ENCODE data around the gene ORC2.
A peak's percentile ranks its signal among the peaks of the same experiment; 100 is the strongest.
"Not testable (repeated sequence)": the region's sequence is repeated elsewhere in the genome, so short reads cannot be mapped to it uniquely, and the experiment has no call there.

Gene ORC2

DNA sequence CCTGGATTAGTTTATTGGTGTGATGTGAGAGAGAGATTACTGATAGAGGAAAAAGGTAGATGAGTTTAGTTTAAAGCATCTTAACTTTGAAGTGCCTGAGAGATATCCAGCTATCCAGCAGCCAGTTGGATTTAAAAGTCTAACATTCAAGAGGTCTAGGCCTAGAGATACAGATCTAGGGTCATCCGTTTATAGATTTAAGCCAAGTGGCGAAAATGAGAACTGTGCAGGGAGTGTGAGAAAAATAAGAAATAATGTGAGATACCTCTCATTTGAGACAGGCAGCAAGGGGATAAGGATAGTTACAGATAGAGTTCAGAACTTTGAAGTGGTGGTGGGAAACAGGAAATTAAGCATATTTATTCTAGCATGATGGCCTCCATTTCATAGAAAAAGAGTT lies 5.3 kb upstream of the ORC2 start:
- DNase-seq: no peak
- Histone ChIP-seq H3K4me2 (ENCODE audit: insufficient read depth, low read length) (no peak overlapping the region), H3K4me1 (ENCODE audit: insufficient read depth, low read length) (peaks cover 23% of the 10 kb centered on the region), H3K9me3 (ENCODE audit: insufficient read depth, low read length, severe bottlenecking) (no peaks in the 10 kb centered on the region), H3K27ac (ENCODE audit: low read length) (peak overlapping the region; percentile 22; the same call in 1 of the 2 replicates), H2AFZ (ENCODE audit: low read depth, low read length) (no peak overlapping the region), H3K4me3 (ENCODE audit: low read depth in 1 of 2, low read length in 2 of 2) (no peak overlapping the region), H3K9ac (ENCODE audit: low read depth, low read length) (no peak overlapping the region), H3K36me3 (ENCODE audit: insufficient read depth, low read length) (no peaks in the 10 kb centered on the region), H3K27me3 (ENCODE audit: insufficient read depth, low read length, poor library complexity) (no peaks in the 10 kb centered on the region), H3K79me2 (ENCODE audit: insufficient read depth, low read length) (peaks cover 10% of the 10 kb centered on the region), H4K20me1 (ENCODE audit: insufficient read depth, low read length) (no peaks in the 10 kb centered on the region)
- TF ChIP-seq, protein P1, sequence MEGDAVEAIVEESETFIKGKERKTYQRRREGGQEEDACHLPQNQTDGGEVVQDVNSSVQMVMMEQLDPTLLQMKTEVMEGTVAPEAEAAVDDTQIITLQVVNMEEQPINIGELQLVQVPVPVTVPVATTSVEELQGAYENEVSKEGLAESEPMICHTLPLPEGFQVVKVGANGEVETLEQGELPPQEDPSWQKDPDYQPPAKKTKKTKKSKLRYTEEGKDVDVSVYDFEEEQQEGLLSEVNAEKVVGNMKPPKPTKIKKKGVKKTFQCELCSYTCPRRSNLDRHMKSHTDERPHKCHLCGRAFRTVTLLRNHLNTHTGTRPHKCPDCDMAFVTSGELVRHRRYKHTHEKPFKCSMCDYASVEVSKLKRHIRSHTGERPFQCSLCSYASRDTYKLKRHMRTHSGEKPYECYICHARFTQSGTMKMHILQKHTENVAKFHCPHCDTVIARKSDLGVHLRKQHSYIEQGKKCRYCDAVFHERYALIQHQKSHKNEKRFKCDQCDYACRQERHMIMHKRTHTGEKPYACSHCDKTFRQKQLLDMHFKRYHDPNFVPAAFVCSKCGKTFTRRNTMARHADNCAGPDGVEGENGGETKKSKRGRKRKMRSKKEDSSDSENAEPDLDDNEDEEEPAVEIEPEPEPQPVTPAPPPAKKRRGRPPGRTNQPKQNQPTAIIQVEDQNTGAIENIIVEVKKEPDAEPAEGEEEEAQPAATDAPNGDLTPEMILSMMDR (IDR thresholded peaks at IDR 0.05; ENCODE audit: borderline replicate concordance, extremely low read depth, low read length, poor library complexity, severe bottlenecking): no peak
- no peak for TF ChIP-seq EZH2 (IDR thresholded peaks at IDR 0.05; ENCODE audit: borderline replicate concordance, low read depth, low read length, severe bottlenecking)
- ATAC-seq (ENCODE audit: insufficient read depth, low read depth): peak; percentile 40; the same call in 2 of the 3 replicates

DNA sequence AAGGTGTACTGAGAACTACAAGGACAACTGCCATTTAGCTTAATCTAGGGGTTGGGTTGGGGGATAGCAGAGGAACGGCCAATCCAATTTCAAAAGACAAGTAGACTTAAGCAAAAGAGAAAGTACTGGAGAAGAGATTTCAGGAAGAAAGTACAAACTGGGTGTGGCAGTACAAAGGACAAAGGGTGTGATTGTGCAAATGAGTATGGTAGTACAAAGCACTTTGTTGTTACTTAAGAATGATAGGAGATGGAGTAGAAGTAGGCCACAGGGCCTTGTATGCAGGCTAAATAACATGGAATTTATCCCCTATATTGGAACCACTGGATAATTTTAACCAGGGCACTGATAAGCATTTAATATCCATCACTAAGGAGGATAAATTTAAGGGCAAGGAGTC lies 4.7 kb upstream of the ORC2 start:
- Histone ChIP-seq H3K4me2 (ENCODE audit: insufficient read depth, low read length) (no peak overlapping the region), H3K36me3 (ENCODE audit: insufficient read depth, low read length) (peaks cover 3% of the 10 kb centered on the region; the same call in 1 of the 2 replicates), H2AFZ (ENCODE audit: low read depth, low read length) (no peak overlapping the region), H3K27ac (ENCODE audit: low read length) (no peak overlapping the region), H3K27me3 (ENCODE audit: insufficient read depth, low read length, poor library complexity) (no peaks in the 10 kb centered on the region), H4K20me1 (ENCODE audit: insufficient read depth, low read length) (no peaks in the 10 kb centered on the region), H3K4me3 (ENCODE audit: low read depth in 1 of 2, low read length in 2 of 2) (no peak overlapping the region), H3K9ac (ENCODE audit: low read depth, low read length) (no peak overlapping the region), H3K79me2 (ENCODE audit: insufficient read depth, low read length) (peaks cover 15% of the 10 kb centered on the region), H3K9me3 (ENCODE audit: insufficient read depth, low read length, severe bottlenecking) (no peaks in the 10 kb centered on the region), H3K4me1 (ENCODE audit: insufficient read depth, low read length) (peaks cover 23% of the 10 kb centered on the region)
- ATAC-seq (ENCODE audit: insufficient read depth, low read depth) (no peak), DNase-seq (no peak)
- TF ChIP-seq, protein P1 (IDR thresholded peaks at IDR 0.05; ENCODE audit: borderline replicate concordance, extremely low read depth, low read length, poor library complexity, severe bottlenecking): no peak

DNA sequence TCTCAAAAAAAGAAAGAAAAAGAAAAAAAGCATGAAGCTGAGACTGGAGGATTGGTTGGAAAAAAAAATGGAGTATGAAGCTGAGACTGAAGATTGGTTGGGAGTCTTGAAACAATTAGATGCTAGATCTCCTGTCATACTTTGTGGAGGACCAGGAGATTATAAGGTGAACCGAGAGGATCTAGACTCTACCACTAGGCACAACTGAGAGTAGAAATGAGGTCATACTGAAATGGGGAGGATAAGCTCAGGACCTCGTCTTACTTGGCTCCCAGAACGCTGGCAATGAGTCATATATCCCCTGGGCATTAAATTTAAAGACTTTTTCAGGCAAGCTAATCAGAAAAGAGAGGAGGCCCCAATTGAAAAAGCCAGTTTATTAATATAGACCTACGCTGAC lies 3.3 kb upstream of the ORC2 start:
- Histone ChIP-seq H3K4me3 (ENCODE audit: low read depth in 1 of 2, low read length in 2 of 2) (no peak overlapping the region), H3K4me1 (ENCODE audit: insufficient read depth, low read length) (peaks cover 35% of the 10 kb centered on the region), H3K9me3 (ENCODE audit: insufficient read depth, low read length, severe bottlenecking) (no peaks in the 10 kb centered on the region), H3K36me3 (ENCODE audit: insufficient read depth, low read length) (peaks cover 7% of the 10 kb centered on the region; the same call in 1 of the 2 replicates), H2AFZ (ENCODE audit: low read depth, low read length) (no peak overlapping the region), H3K9ac (ENCODE audit: low read depth, low read length) (no peak overlapping the region), H3K27me3 (ENCODE audit: insufficient read depth, low read length, poor library complexity) (no peaks in the 10 kb centered on the region), H3K4me2 (ENCODE audit: insufficient read depth, low read length) (no peak overlapping the region), H4K20me1 (ENCODE audit: insufficient read depth, low read length) (no peaks in the 10 kb centered on the region; the same call in 1 of the 2 replicates), H3K27ac (ENCODE audit: low read length) (no peak overlapping the region), H3K79me2 (ENCODE audit: insufficient read depth, low read length) (peaks cover 29% of the 10 kb centered on the region)
- DNase-seq: no peak
- no peak for ATAC-seq (ENCODE audit: insufficient read depth, low read depth)
- TF ChIP-seq, protein P1 (IDR thresholded peaks at IDR 0.05; ENCODE audit: borderline replicate concordance, extremely low read depth, low read length, poor library complexity, severe bottlenecking): no peak
- TF ChIP-seq EZH2 (IDR thresholded peaks at IDR 0.05; ENCODE audit: borderline replicate concordance, low read depth, low read length, severe bottlenecking): no peak

DNA sequence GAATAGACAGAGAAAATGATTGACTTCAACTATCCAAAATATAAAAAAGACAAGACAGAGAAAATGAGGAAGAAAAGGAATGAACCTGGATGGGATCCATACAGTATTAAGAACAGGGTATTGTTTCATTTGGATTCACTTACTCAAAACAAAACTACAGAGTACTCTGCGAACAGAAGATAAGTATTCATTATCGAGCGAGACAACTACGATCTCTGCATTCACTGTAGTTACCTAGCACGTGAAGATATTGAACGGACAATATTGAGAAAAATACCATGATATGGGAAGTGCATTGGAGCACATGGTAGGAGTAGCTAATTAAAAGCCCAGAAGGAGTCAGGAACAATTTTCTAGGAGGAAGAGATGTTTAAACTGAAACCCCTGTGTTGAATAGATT lies 1.0 kb upstream of the ORC2 start:
- DNase-seq (no peak), ATAC-seq (ENCODE audit: insufficient read depth, low read depth) (no peak)
- H3K79me2 ChIP-seq (ENCODE audit: insufficient read depth, low read length): peaks cover 51% of the 10 kb centered on the region
- peaks cover 23% of the 10 kb centered on the region for H3K36me3 ChIP-seq (ENCODE audit: insufficient read depth, low read length)
- H3K4me1 ChIP-seq (ENCODE audit: insufficient read depth, low read length): peaks cover 54% of the 10 kb centered on the region
- peak overlapping the region; percentile 99 for H2AFZ ChIP-seq (ENCODE audit: low read depth, low read length)
- H3K27me3 ChIP-seq (ENCODE audit: insufficient read depth, low read length, poor library complexity): no peaks in the 10 kb centered on the region
- peak overlapping the region; percentile 97 to 98; a peak in 3 of 4 replicates for H3K4me3 ChIP-seq (ENCODE audit: low read depth in 1 of 2, low read length in 2 of 2)
- H3K9ac ChIP-seq (ENCODE audit: low read depth, low read length): peak overlapping the region; percentile 93
- TF ChIP-seq, protein P1 (IDR thresholded peaks at IDR 0.05; ENCODE audit: borderline replicate concordance, extremely low read depth, low read length, poor library complexity, severe bottlenecking): no peak
- no peak for TF ChIP-seq EZH2 (IDR thresholded peaks at IDR 0.05; ENCODE audit: borderline replicate concordance, low read depth, low read length, severe bottlenecking)
- peaks cover 7% of the 10 kb centered on the region for H4K20me1 ChIP-seq (ENCODE audit: insufficient read depth, low read length)
- H3K27ac ChIP-seq (ENCODE audit: low read length): peak overlapping the region; percentile 89
- H3K4me2 ChIP-seq (ENCODE audit: insufficient read depth, low read length): peak overlapping the region; percentile 96
- H3K9me3 ChIP-seq (ENCODE audit: insufficient read depth, low read length, severe bottlenecking): no peaks in the 10 kb centered on the region

DNA sequence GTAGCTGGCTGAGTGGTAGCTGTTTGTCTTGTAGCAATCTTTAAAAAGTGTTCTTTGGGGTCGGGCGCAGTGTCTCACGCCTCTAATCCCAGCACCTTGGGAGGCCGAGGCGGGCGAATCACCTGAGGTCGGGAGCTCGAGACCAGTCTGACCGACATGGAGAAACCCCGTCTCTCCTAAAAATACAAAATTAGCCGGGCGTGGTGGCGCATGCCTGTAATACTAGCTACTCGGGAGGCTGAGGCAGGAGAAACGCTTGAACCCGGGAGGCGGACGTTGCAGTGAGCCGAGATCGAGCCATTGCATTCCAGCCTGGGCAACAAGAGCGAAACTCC lies 425 bp upstream of the ORC2 start:
- H3K79me2 ChIP-seq (ENCODE audit: insufficient read depth, low read length): peaks cover 57% of the 10 kb centered on the region
- H4K20me1 ChIP-seq (ENCODE audit: insufficient read depth, low read length): peaks cover 10% of the 10 kb centered on the region
- peaks cover 51% of the 10 kb centered on the region for H3K4me1 ChIP-seq (ENCODE audit: insufficient read depth, low read length)
- H3K27me3 ChIP-seq (ENCODE audit: insufficient read depth, low read length, poor library complexity); H3K9me3 ChIP-seq (ENCODE audit: insufficient read depth, low read length, severe bottlenecking); ATAC-seq (ENCODE audit: insufficient read depth, low read depth); DNase-seq: not testable (repeated sequence)
- H3K27ac ChIP-seq (ENCODE audit: low read length): peak overlapping the region; percentile 89
- peak overlapping the region; percentile 99 for H2AFZ ChIP-seq (ENCODE audit: low read depth, low read length)
- peak overlapping the region; percentile 96 for H3K4me2 ChIP-seq (ENCODE audit: insufficient read depth, low read length)
- H3K4me3 ChIP-seq (ENCODE audit: low read depth in 1 of 2, low read length in 2 of 2): peak overlapping the region; percentile 97 to 98
- H3K36me3 ChIP-seq (ENCODE audit: insufficient read depth, low read length): peaks cover 29% of the 10 kb centered on the region
- peak overlapping the region; percentile 93 for H3K9ac ChIP-seq (ENCODE audit: low read depth, low read length)

All from DND-41 (cell line).